Measurements from ENCODE around the gene PHLPP1. TPM values are rescaled to one million over a fixed set of nuclear protein-coding genes. Genes with fewer than 3 reads are reported as not detected.
A peak's percentile ranks its signal among the peaks of the same experiment; 100 is the strongest.

Gene PHLPP1
- total RNA-seq, 2 donors from 2014 or later: 4.6 to 5.9 TPM

GRCh38 chr18:62978251-62979049 lies 263.1 kb downstream of the PHLPP1 start:
- Histone ChIP-seq H3K27me3 (no peaks in the 10 kb centered on the region), H3K4me3 (no peak overlapping the region), H3K36me3 (peaks cover 13% of the 10 kb centered on the region), H3K27ac (no peak overlapping the region), H3K4me1 (peaks cover 0 to 7% of the 10 kb centered on the region in 2 donors), H3K9me3 (no peaks in the 10 kb centered on the region)
- no peak for TF ChIP-seq CTCF (IDR thresholded peaks at IDR 0.05)
- DNase-seq (ENCODE audit: low spot score): no peak

- Histone ChIP-seq H3K9me3 (no peaks in the 10 kb centered on the region), H3K27me3 (no peaks in the 10 kb centered on the region), H3K27ac (no peak overlapping the region), H3K4me1 (peaks cover 0 to 7% of the 10 kb centered on the region in 2 donors), H3K4me3 (no peak overlapping the region), H3K36me3 (peaks cover 13% of the 10 kb centered on the region)
- no peak for DNase-seq (ENCODE audit: low spot score)
- TF ChIP-seq CTCF (IDR thresholded peaks at IDR 0.05): no peak
These were observed 263.8 kb downstream of the PHLPP1 start for GRCh38 chr18:62979176-62979575.

GRCh38 chr18:62979900-62980299 lies 264.6 kb downstream of the PHLPP1 start:
- Histone ChIP-seq H3K27me3 (no peaks in the 10 kb centered on the region), H3K4me3 (no peak overlapping the region), H3K36me3 (peaks cover 13% of the 10 kb centered on the region), H3K9me3 (no peaks in the 10 kb centered on the region), H3K4me1 (peaks cover 0 to 7% of the 10 kb centered on the region in 2 donors), H3K27ac (no peak overlapping the region)
- no peak for DNase-seq (ENCODE audit: low spot score)
- no peak for TF ChIP-seq CTCF (IDR thresholded peaks at IDR 0.05)

- no peaks in the 10 kb centered on the region for H3K9me3 ChIP-seq
- H3K27ac ChIP-seq: no peak overlapping the region
- TF ChIP-seq CTCF (IDR thresholded peaks at IDR 0.05): no peak
- no peak overlapping the region for H3K4me3 ChIP-seq
- no peaks in the 10 kb centered on the region for H3K27me3 ChIP-seq
- no peak for DNase-seq (ENCODE audit: low spot score)
- peaks cover 13% of the 10 kb centered on the region for H3K36me3 ChIP-seq
- H3K4me1 ChIP-seq: peaks cover 0 to 7% of the 10 kb centered on the region in 2 donors
These were observed 266.2 kb downstream of the PHLPP1 start for GRCh38 chr18:62981566-62981965.

- Histone ChIP-seq H3K9me3 (no peaks in the 10 kb centered on the region), H3K27ac (no peak overlapping the region), H3K27me3 (no peaks in the 10 kb centered on the region), H3K36me3 (peaks cover 13% of the 10 kb centered on the region), H3K4me1 (peaks cover 0 to 7% of the 10 kb centered on the region in 2 donors), H3K4me3 (peak overlapping the region in 1 of 2 donors; percentile 48)
- peak; percentile 70 to 84 for TF ChIP-seq CTCF (IDR thresholded peaks at IDR 0.05)
- DNase-seq (ENCODE audit: low spot score): peak; percentile 76
These were observed 267.4 kb downstream of the PHLPP1 start for GRCh38 chr18:62982600-62983251.

Data from right atrium auricular region (tissue), 2 donors.